SK-N-SH treated with all-trans-retinoic acid at 6 μM for 48 hours (cell line): ENCODE data around the gene HACD1.
A peak's percentile ranks its signal among the peaks of the same experiment; 100 is the strongest.

ENCODE experiments used
- ATAC-seq: fragments of 200-7000 bp; cut with Tn5 transposase; 3 replicates; pipeline ENCODE4 v1.9.1; 2020; ENCODE audit warnings: mild to moderate bottlenecking, moderate library complexity
- ARNTL ChIP-seq: fragments of 450-650 bp; formaldehyde crosslinking; IDR thresholded peaks from 2 replicates; pipeline ENCODE4 v1.5.0; 2020; ENCODE audit warnings: low read depth, mild to moderate bottlenecking, moderate library complexity, borderline replicate concordance
- BACH2 ChIP-seq: fragments of 250-450 bp; sonication (Bioruptor Pico); IDR thresholded peaks from 2 replicates; pipeline ENCODE4 v1.9.0; 2021; ENCODE audit warnings: mild to moderate bottlenecking, borderline replicate concordance
- CSDC2 ChIP-seq: fragments of 250-450 bp; sonication (Bioruptor Pico); IDR thresholded peaks from 2 replicates; pipeline ENCODE4 v1.5.0; 2020; ENCODE audit warnings: mild to moderate bottlenecking, moderate library complexity
- CSRNP3 ChIP-seq: fragments of 250-450 bp; sonication (Bioruptor Pico); IDR thresholded peaks from 2 replicates; pipeline ENCODE4 v1.5.1; 2021; ENCODE audit warnings: mild to moderate bottlenecking, moderate library complexity
- ESRRG ChIP-seq: fragments of 250-450 bp; sonication (Bioruptor Pico); IDR thresholded peaks from 2 replicates; pipeline ENCODE4 v1.6.1; 2021; ENCODE audit warnings: mild to moderate bottlenecking
- GLIS3 ChIP-seq: fragments of 250-450 bp; sonication (Bioruptor Pico); IDR thresholded peaks from 2 replicates; pipeline ENCODE4 v1.5.0; 2020; ENCODE audit warnings: mild to moderate bottlenecking, moderate library complexity
- ISL1 ChIP-seq: fragments of 250-450 bp; sonication (Bioruptor Pico); IDR thresholded peaks from 2 replicates; pipeline ENCODE4 v2.1.2; 2022; ENCODE audit warnings: mild to moderate bottlenecking, moderate library complexity
- OSR1 ChIP-seq: fragments of 250-450 bp; sonication (Bioruptor Pico); IDR thresholded peaks from 2 replicates; pipeline ENCODE4 v1.8.0; 2022; ENCODE audit warnings: moderate library complexity, mild to moderate bottlenecking, inconsistent platforms
- PATZ1 ChIP-seq: fragments of 250-450 bp; sonication (Bioruptor Pico); IDR thresholded peaks from 2 replicates; pipeline ENCODE4 v1.8.0; 2020; ENCODE audit warnings: mild to moderate bottlenecking, moderate library complexity, borderline replicate concordance
- POU6F1 ChIP-seq: fragments of 250-450 bp; sonication (Bioruptor Pico); IDR thresholded peaks from 2 replicates; pipeline ENCODE4 v1.8.0; 2021; ENCODE audit warnings: low read depth, mild to moderate bottlenecking, moderate library complexity, borderline replicate concordance
- PPARA ChIP-seq: fragments of 250-450 bp; sonication (Bioruptor Pico); IDR thresholded peaks from 2 replicates; pipeline ENCODE4 v1.5.0; 2020; ENCODE audit warnings: mild to moderate bottlenecking, borderline replicate concordance
- RARB ChIP-seq: fragments of 250-450 bp; sonication (Bioruptor Pico); IDR thresholded peaks from 2 replicates; pipeline ENCODE4 v1.8.0; 2021; ENCODE audit warnings: mild to moderate bottlenecking, moderate library complexity
- SNAI2 ChIP-seq: fragments of 250-450 bp; sonication (Bioruptor Pico); IDR thresholded peaks from 2 replicates; pipeline ENCODE4 v1.5.0; 2020; ENCODE audit warnings: mild to moderate bottlenecking, moderate library complexity
- TCF4 ChIP-seq: fragments of 250-450 bp; sonication (Bioruptor Pico); IDR thresholded peaks from 2 replicates; pipeline ENCODE4 v1.8.0; 2021; ENCODE audit warnings: mild to moderate bottlenecking, moderate library complexity, borderline replicate concordance
- TOX ChIP-seq: fragments of 250-450 bp; sonication (Bioruptor Pico); IDR thresholded peaks from 2 replicates; pipeline ENCODE4 v1.8.0; 2021; ENCODE audit warnings: mild to moderate bottlenecking, moderate library complexity, borderline replicate concordance
- TSHZ2 ChIP-seq: fragments of 250-450 bp; sonication (Bioruptor Pico); IDR thresholded peaks from 2 replicates; pipeline ENCODE4 v1.5.0; 2020; ENCODE audit warnings: mild to moderate bottlenecking, moderate library complexity
- ZC3H10 ChIP-seq: fragments of 250-450 bp; sonication (Bioruptor Pico); IDR thresholded peaks from 2 replicates; pipeline ENCODE4 v1.5.1; 2021; ENCODE audit warnings: mild to moderate bottlenecking, moderate library complexity
- ZFP3 ChIP-seq: fragments of 250-450 bp; sonication (Bioruptor Pico); IDR thresholded peaks from 2 replicates; pipeline ENCODE4 v1.5.0; 2020; ENCODE audit warnings: mild to moderate bottlenecking, moderate library complexity
- ZNF565 ChIP-seq: fragments of 450-650 bp; formaldehyde crosslinking; conservative IDR thresholded peaks from 2 replicates; pipeline ENCODE4 v1.5.0; 2020; ENCODE audit warnings: low read depth, mild to moderate bottlenecking, moderate library complexity
- ZNF70 ChIP-seq: fragments of 450-650 bp; formaldehyde crosslinking; IDR thresholded peaks from 2 replicates; pipeline ENCODE4 v1.5.0; 2020; ENCODE audit warnings: mild to moderate bottlenecking, moderate library complexity
- ZNF8 ChIP-seq: fragments of 450-650 bp; formaldehyde crosslinking; IDR thresholded peaks from 2 replicates; pipeline ENCODE4 v1.5.0; 2020; ENCODE audit warnings: mild to moderate bottlenecking, moderate library complexity

HACD1 gene

GRCh38 chr10:17607060-17607459 lies 10.1 kb downstream of the HACD1 start:
- peak; percentile 55 for ATAC-seq
- no peak for TF ChIP-seq GLIS3 (CRISPR knock-in tag)
- TF ChIP-seq, all 23 proteins: peak for 0

GRCh38 chr10:17606547-17607040 lies 10.6 kb downstream of the HACD1 start:
- ATAC-seq = no peak
- no peak for TF ChIP-seq CSRNP3
- TF ChIP-seq PPARA (CRISPR knock-in tag) = no peak
- no peak for TF ChIP-seq ZNF8
- peak; percentile 58 for TF ChIP-seq ISL1 (CRISPR knock-in tag)
- no peak for TF ChIP-seq TOX (CRISPR knock-in tag)
- no peak for TF ChIP-seq TSHZ2 (CRISPR knock-in tag)
- TF ChIP-seq, all 23 proteins: peak for 1

- TF ChIP-seq GLIS3 (CRISPR knock-in tag) (no peak), SNAI2 (CRISPR knock-in tag) (no peak), CSDC2 (CRISPR knock-in tag) (no peak), ESRRG (CRISPR knock-in tag) (no peak), ISL1 (CRISPR knock-in tag) (no peak), ZNF8 (no peak), RARB (CRISPR knock-in tag) (no peak), POU6F1 (CRISPR knock-in tag) (no peak), ZC3H10 (CRISPR knock-in tag) (no peak), ZFP3 (CRISPR knock-in tag) (no peak), ARNTL (CRISPR knock-in tag) (no peak), ZNF70 (CRISPR knock-in tag) (no peak), BACH2 (CRISPR knock-in tag) (no peak), TOX (CRISPR knock-in tag) (no peak), ZNF565 (CRISPR knock-in tag) (no peak), TSHZ2 (CRISPR knock-in tag) (no peak), PATZ1 (CRISPR knock-in tag) (no peak), OSR1 (CRISPR knock-in tag) (no peak), TCF4 (no peak)
- ATAC-seq = no peak
These were observed 11.2 kb downstream of the HACD1 start for GRCh38 chr10:17605936-17606335.
